ENCODE results near the gene OR1N2.

DNA sequence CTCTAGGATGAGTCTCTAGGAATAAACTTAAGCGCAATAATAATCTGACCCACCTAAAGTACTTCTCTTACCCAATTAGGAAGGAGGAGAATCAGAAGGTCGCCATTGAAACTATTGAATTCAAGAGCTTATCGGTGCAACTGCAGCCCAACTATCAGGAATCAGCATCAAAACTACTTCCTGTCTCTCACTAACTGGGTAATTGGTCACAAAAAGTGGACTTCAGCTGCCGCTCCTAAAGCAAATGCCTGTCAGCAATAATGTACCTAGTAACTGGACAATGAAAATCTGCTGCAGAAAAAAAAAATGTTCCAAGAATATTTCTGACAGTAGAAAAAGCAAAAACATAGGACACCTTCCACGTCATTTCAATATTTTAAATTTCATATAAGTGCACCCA, 27.0 kb downstream of the OR1N2 start:
- TF ChIP-seq GATA2 (IDR thresholded peaks at IDR 0.05; ENCODE audit: low read depth, low read length) (no peak), GATA3 (IDR thresholded peaks at IDR 0.05; ENCODE audit: low read depth, low read length) (no peak)

Data from SH-SY5Y (cell line).